GM12865 (cell line): ENCODE measurements around the gene ERBB4.

Experiments
- DNase-seq: peaks from one replicate; pipeline ENCODE4 v3.0.0; 2010; ENCODE audit warnings: low read depth
- H3K4me3 ChIP-seq: 2 replicates; pipeline ENCODE4 v1.5.1; 2011; ENCODE audit warnings: mild to moderate bottlenecking, low read depth, low read length, control low read depth
- CTCF ChIP-seq: IDR thresholded peaks from 2 replicates; pipeline ENCODE4 v1.5.1; 2011; ENCODE audit warnings: low read length, control low read depth, low read depth, inconsistent platforms; ENCODE audit not compliant: insufficient read depth; ENCODE audit errors: missing control alignments

The ERBB4 gene

DNA sequence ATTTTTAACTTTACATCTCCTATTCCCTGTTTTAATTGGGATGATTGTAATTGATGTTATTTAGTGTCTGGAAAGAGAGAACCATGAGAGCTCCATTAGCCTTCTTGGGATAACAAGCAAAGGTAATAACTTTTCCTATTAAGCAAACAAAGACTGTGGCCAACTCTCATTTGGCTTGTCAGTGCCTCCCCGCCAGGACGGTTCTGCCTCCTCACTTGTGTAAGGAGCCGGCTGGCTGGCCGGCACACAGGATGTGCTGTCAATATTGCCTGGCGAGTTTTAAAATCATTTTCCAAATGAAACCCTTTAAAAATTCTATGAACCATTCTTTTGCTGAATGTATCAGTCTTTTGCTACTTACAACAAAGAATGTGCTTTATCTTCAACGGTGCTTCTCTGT, 1083.9 kb downstream of the ERBB4 start:
- H3K4me3 ChIP-seq = no peak overlapping the region
- no peak for DNase-seq
- TF ChIP-seq CTCF = no peak

DNA sequence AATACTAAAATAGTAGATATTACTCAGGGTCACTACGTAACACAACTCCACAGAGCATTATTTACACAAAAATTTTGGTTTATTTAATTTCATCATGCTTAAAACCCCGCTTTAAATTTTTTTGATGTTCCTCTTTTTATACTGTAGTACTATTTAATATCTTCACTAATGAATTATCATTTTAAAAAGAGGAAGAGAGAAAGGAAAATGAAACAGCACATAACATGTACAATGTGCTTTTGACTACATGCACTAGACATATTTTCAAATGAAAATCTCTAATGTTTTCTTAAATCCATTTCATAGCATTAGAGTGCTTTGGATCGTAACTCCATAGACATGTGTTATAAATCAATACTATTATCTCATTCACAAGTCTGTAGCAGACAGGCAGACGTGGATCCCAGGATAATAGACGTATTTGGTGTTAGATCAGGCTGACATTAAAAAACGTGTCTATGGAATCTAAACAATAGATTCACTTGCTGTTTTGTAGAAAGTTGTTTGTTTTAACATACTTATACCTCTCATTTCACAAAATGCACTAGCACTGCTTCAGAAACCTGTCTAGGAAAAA, 1085.2 kb downstream of the ERBB4 start:
- DNase-seq = no peak
- no peak for TF ChIP-seq CTCF
- H3K4me3 ChIP-seq = no peak overlapping the region

DNA sequence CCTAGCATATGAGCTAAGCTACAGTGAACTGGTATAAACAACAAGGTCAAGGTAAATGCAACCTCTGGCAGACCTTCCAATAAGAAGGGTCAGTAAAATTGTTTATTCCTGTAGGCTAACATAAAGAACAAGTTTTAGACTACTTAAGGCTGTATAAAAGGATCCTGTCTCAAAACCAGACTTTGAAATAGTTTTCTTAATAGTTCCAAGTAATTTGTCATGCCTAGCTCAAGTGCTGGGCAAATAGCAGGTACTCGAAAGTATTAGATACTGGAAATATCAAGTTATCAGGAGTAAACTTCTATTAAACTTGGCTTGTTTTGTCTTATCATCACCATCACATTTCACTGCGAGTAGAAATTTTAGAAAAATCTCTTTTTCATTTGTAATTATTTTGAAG, 1087.0 kb downstream of the ERBB4 start:
- no peak overlapping the region for H3K4me3 ChIP-seq
- no peak for DNase-seq
- TF ChIP-seq CTCF = no peak

DNA sequence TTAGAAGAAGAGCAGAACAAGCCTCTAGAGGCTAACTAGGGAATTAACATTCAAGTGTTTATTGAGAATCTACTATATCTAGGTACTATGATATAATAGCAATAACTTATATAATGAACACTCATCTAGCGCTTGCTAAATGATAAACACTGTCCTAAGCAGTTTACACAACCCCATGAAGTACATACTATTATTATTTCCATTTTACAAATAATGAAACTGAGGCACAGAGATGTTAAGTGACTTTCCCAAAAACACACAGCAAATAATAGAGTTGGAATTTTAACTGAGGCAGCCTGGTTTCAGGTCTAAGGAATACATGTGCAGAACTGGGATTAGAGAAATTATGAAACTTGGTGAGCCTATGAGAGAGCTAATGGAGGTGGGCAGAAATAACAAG, 1088.8 kb downstream of the ERBB4 start:
- no peak for TF ChIP-seq CTCF
- no peak for DNase-seq

DNA sequence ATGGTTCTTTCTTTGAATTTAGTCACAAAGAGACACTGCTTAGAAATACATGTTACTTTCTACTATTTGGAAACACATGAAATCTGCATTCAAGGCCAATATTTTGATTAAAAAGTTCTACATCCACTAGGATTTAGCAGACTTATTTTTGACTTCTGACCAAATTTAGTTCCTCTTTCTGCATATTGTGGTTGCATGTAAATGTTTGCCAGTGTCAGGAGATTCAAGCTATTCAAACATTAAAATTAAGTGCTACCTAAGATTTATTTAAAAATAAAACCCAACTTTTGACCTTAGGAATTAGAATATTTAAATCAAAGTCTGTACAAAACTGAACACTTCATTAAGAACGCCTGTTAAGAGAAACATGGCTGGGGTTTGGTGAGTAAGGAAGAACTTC, 1091.1 kb downstream of the ERBB4 start:
- no peak overlapping the region for H3K4me3 ChIP-seq
- TF ChIP-seq CTCF = no peak
- no peak for DNase-seq

More for the DNA sequence above, 1088.8 kb downstream of the ERBB4 start:
- H3K4me3 ChIP-seq = no peak overlapping the region

- DNase-seq = no peak
- no peak overlapping the region for H3K4me3 ChIP-seq
- TF ChIP-seq CTCF = no peak
These were observed 1098.5 kb downstream of the ERBB4 start for GRCh38 chr2:211440107-211440506.

- no peak for TF ChIP-seq CTCF
- no peak for DNase-seq
- H3K4me3 ChIP-seq = no peak overlapping the region
These were observed 1099.6 kb downstream of the ERBB4 start for GRCh38 chr2:211439011-211439410.
